K562 (cell line): ENCODE data around the gene USF2. TPM values are rescaled to one million over a fixed set of nuclear protein-coding genes. Genes with fewer than 3 reads are reported as not detected.

ENCODE experiments used
- ATAC-seq: fragments of 200-7000 bp; cut with Tn5 transposase; 3 replicates; pipeline ENCODE4 v1.9.1; 2020; ENCODE audit warnings: moderate library complexity
- BruUV-seq: library from RNA; stranded (reverse); fragments of 400-500 nt; replicated peaks from 2 replicates; lab custom pipeline; 2021; lab: Mats Ljungman, UMichigan
- CTCF ChIA-PET: fragments of 300-600 bp; formaldehyde crosslinking; extraction: SDS; loops from one replicate; lab custom pipeline; 2021; ENCODE audit warnings: low intra/inter-chr PET ratio; lab: Yijun Ruan, JAX
- POLR2A ChIA-PET: fragments of 300-600, 350-650 bp; sonication (Branson Sonifier 250); formaldehyde crosslinking; extraction: SDS; loops from one replicate; lab custom pipeline; 2021; ENCODE audit warnings: antibody characterized with exemption, inconsistent platforms; lab: Yijun Ruan, JAX
- DNase-seq, 4 experiments: peaks; one replicate each; pipeline versions ENCODE4 v3.0.0 to v3.0.0-alpha.2; 2011 to 2018; ENCODE audit warnings: low spot score in 3 of 4, mixed read lengths in 3 of 4; ENCODE audit errors: extremely low read depth in 1 of 4
- FAIRE-seq: peaks from 2 replicates; lab custom pipeline; 2011; peaks lifted over from hg19 to GRCh38; lab: Jason Lieb, UNC
- H2AFZ ChIP-seq: 2 replicates; pipeline ENCODE4 v1.6.0; 2011; ENCODE audit warnings: low read depth, low read length, control low read depth, inconsistent platforms
- H3K27ac ChIP-seq: fragments of 200-600 bp; 3 replicates; pipeline ENCODE4 v1.8.0; 2011; ENCODE audit warnings: low read depth, mild to moderate bottlenecking, control low read depth, inconsistent platforms, low read length, moderate library complexity, mixed read lengths; ENCODE audit errors: extremely low read depth
- H3K27me3 ChIP-seq, 2 experiments: fragments of 300-600 bp in 1 of 2; 2 replicates in 1 of 2; 3 replicates in 1 of 2; pipeline versions ENCODE4 v1.6.0 to v1.8.0; 2011; ENCODE audit warnings: inconsistent platforms in 2 of 2, low read length in 2 of 2, mild to moderate bottlenecking in 1 of 2, mixed read lengths in 1 of 2, moderate library complexity in 1 of 2; ENCODE audit not compliant: control insufficient read depth in 2 of 2, insufficient read depth in 2 of 2
- H3K36me3 ChIP-seq: fragments of 300-600 bp; 3 replicates; pipeline ENCODE4 v1.8.0; 2011; ENCODE audit warnings: mild to moderate bottlenecking, low read length, inconsistent platforms; ENCODE audit not compliant: control insufficient read depth, insufficient read depth
- H3K4me1 ChIP-seq, 2 experiments: fragments of 200-600 bp in 1 of 2; replicated peaks in 1 of 2; 2 replicates in 1 of 2; 3 replicates in 1 of 2; pipeline versions ENCODE4 v1.5.1 to v1.8.0; 2011; ENCODE audit warnings: inconsistent platforms in 2 of 2, low read length in 2 of 2, mild to moderate bottlenecking in 1 of 2, mixed read lengths in 1 of 2, moderate library complexity in 1 of 2; ENCODE audit not compliant: control insufficient read depth in 2 of 2, insufficient read depth in 2 of 2
- H3K4me2 ChIP-seq: 2 replicates; pipeline ENCODE4 v1.6.1; 2011; ENCODE audit warnings: low read length, control low read depth, inconsistent platforms, mixed read lengths; ENCODE audit not compliant: insufficient read depth
- H3K4me3 ChIP-seq: fragments of 200-600 bp; sonication (generic), shearing (Covaris generic); 2 replicates; pipeline ENCODE4 v1.5.1; 2016; ENCODE audit warnings: control low read depth, inconsistent platforms
- H3K79me2 ChIP-seq: fragments of 200-600 bp; 3 replicates; pipeline ENCODE4 v1.8.0; 2011; ENCODE audit warnings: low read length, inconsistent platforms; ENCODE audit not compliant: control insufficient read depth, insufficient read depth
- H3K9ac ChIP-seq, 2 experiments: 2 replicates each; pipeline versions ENCODE4 v1.6.0 to v1.6.1; 2011; ENCODE audit warnings: low read depth in 2 of 2, low read length in 2 of 2, control low read depth in 1 of 2, inconsistent platforms in 1 of 2, mild to moderate bottlenecking in 1 of 2, mixed read lengths in 1 of 2; ENCODE audit not compliant: insufficient read depth in 1 of 2
- H3K9me1 ChIP-seq: one replicate; pipeline ENCODE4 v1.6.0; 2011; ENCODE audit warnings: inconsistent platforms, mild to moderate bottlenecking, low read length, moderate library complexity; ENCODE audit not compliant: control insufficient read depth, insufficient read depth
- H3K9me3 ChIP-seq: replicated peaks from 2 replicates; pipeline ENCODE4 v1.5.1; 2011; ENCODE audit warnings: low read depth, low read length, inconsistent platforms; ENCODE audit not compliant: control insufficient read depth, insufficient read depth
- H4K20me1 ChIP-seq: replicated peaks from 2 replicates; pipeline ENCODE4 v1.6.1; 2011; ENCODE audit warnings: low read length, inconsistent platforms, mixed read lengths; ENCODE audit not compliant: control insufficient read depth, insufficient read depth
- C11orf30 ChIP-seq: fragments of 450-650 bp; IDR thresholded peaks from 2 replicates; pipeline ENCODE4 v1.6.1; 2016; ENCODE audit warnings: low read depth, mild to moderate bottlenecking
- CHD2 ChIP-seq: IDR thresholded peaks from 2 replicates; pipeline ENCODE4 v1.6.1; 2011; ENCODE audit warnings: low read depth, low read length
- DACH1 ChIP-seq: fragments of 450-650 bp; IDR thresholded peaks from 2 replicates; pipeline ENCODE4 v1.6.1; 2018; ENCODE audit not compliant: partially characterized antibody
- LCOR ChIP-seq: sonication (generic); formaldehyde crosslinking; IDR thresholded peaks from 2 replicates; pipeline ENCODE4 v1.8.0; 2022; ENCODE audit warnings: mild to moderate bottlenecking, missing genetic modification reagents
- NR2C1 ChIP-seq, 2 experiments: fragments of 450-650 bp; IDR thresholded peaks; 2 replicates each; pipeline ENCODE4 v1.6.1; 2017; ENCODE audit warnings: mild to moderate bottlenecking in 2 of 2, antibody characterized with exemption in 1 of 2, inconsistent platforms in 1 of 2, missing compliant biosample characterization in 1 of 2, missing genetic modification characterization in 1 of 2
- RBBP5 ChIP-seq: fragments of 200-600 bp; sonication (generic); IDR thresholded peaks from 2 replicates; pipeline ENCODE4 v1.6.1; 2012; ENCODE audit warnings: borderline replicate concordance, mild to moderate bottlenecking, low read length, control low read depth, inconsistent platforms; ENCODE audit not compliant: insufficient read depth, poor library complexity, severe bottlenecking
- ZNF316 ChIP-seq: fragments of 450-650 bp; IDR thresholded peaks from 2 replicates; pipeline ENCODE4 v1.6.1; 2016
- WGBS: fragments of 100-300 bp; shearing (Covaris generic); methylation state at CpG from one replicate; pipeline ENCODE4 v1.1.6; 2016; ENCODE audit warnings: low coverage, mixed read lengths; ENCODE audit not compliant: insufficient coverage; ENCODE audit errors: missing lambda C conversion rate; 5-methylcytosine and 5-hydroxymethylcytosine counted together
- in situ Hi-C: fragments of 300-500 bp; cut with MboI; formaldehyde crosslinking; loops from 4 replicates; pipeline ENCODE4 v1.15.0; 2018; ENCODE audit warnings: inconsistent platforms, mixed read lengths
- intact Hi-C: fragments of 100-400 bp; cut with micrococcal nuclease; formaldehyde crosslinking; loops from 2 replicates; pipeline ENCODE4 v1.14.2; 2022
- polyA plus RNA-seq, 8 experiments: library from polyadenylated mRNA; depleted of rRNA in 4 of 8; stranded (reverse) in 5 of 8; unstranded in 3 of 8; fragments of >200 nt; fragmentation: Nextera tagmentation in 2 of 8; fragmentation: Illumina TruSeq in 1 of 8; extraction: Ambion mirVana in 2 of 8; extraction: Trizol in 1 of 8; gene quantifications; 2 replicates each; pipeline versions ENCODE4 v1.2.1 to v1.2.3, GENCODE V29; 2011 to 2014; ENCODE audit warnings: inconsistent platforms in 1 of 8, missing spikeins in 1 of 8
- total RNA-seq, 7 experiments: library from RNA; depleted of rRNA in 6 of 7; stranded (reverse); fragments of >200 nt in 6 of 7; fragmentation: Illumina TruSeq in 2 of 7; extraction: Trizol in 2 of 7; gene quantifications; 2 replicates each; pipeline versions ENCODE4 v1.2.1 to v1.2.3, GENCODE V29; 2011 to 2021; ENCODE audit warnings: low replicate concordance in 1 of 7

Gene USF2
- total and polyA plus RNA-seq, 9 of the 15 experiments (the other 6 are each of a cell fraction or from before 2014, with no cell fraction given), result 0.27 to 93.7 (median 58.4) TPM

GRCh38 chr19:35290381-35291127 is 21.8 kb downstream of the USF2 start:
- H3K9me3 ChIP-seq, result no peaks in the 10 kb centered on the region
- no peak for TF ChIP-seq CHD2
- peak; percentile 57 for TF ChIP-seq C11orf30
- peak; percentile 56; the same call in 1 of the 2 replicates for TF ChIP-seq ZNF316
- no peak for TF ChIP-seq NR2C1 (IDR thresholded peaks at IDR 0.05)
- TF ChIP-seq NR2C1 (tag; IDR thresholded peaks at IDR 0.05), result no peak
- no peak for TF ChIP-seq DACH1
- no peak for TF ChIP-seq RBBP5
- no peak for TF ChIP-seq LCOR (CRISPR knock-in tag)
- no peak overlapping the region for H3K4me2 ChIP-seq
- peak overlapping the region in 1 of 2 experiments; percentile 13; a peak in 1 of 4 replicates for H3K9ac ChIP-seq
- H3K27me3 ChIP-seq, result peaks cover 2 to 12% of the 10 kb centered on the region in 2 experiments; a peak in 2 of 5 replicates
- no TSS peak for BruUV-seq
- in situ Hi-C loops, result no loop called here
- no peaks in the 10 kb centered on the region for H3K79me2 ChIP-seq
- ChIA-PET CTCF (no interaction called here), POLR2A (interaction anchor here (0.7 to 1.6 kb wide), 5 partner anchors 10 to 207 kb away, joined by 3 to 7 read pairs (median 3); no protein-coding TSS in a partner anchor)
- FAIRE-seq, result no peak
- WGBS, result 22% methylated on average over 14 of the region's 20 CpGs
- peaks cover 8 to 35% of the 10 kb centered on the region in 2 experiments; a peak in 4 of 5 replicates for H3K4me1 ChIP-seq
- no peak overlapping the region for H3K4me3 ChIP-seq
- no peak overlapping the region for H3K27ac ChIP-seq
- no peak for DNase-seq
- no peaks in the 10 kb centered on the region for H3K9me1 ChIP-seq
- intact Hi-C loops, result no loop called here
- H3K36me3 ChIP-seq, result no peaks in the 10 kb centered on the region
- no peak for ATAC-seq
- H2AFZ ChIP-seq, result no peak overlapping the region
- H4K20me1 ChIP-seq, result no peaks in the 10 kb centered on the region
